T-cell (primary cell): Measurements from ENCODE around the gene LAIR2. TPM values are rescaled to one million over a fixed set of nuclear protein-coding genes. Genes with fewer than 3 reads are reported as not detected.

Source experiments
- ATAC-seq, 4 experiments: fragments of 200-7000 bp in 3 of 4; fragments of 150-1000 bp in 1 of 4; cut with Tn5 transposase; replicated peaks in 1 of 4; 1 replicate in 3 of 4; 2 replicates in 1 of 4; pipeline ENCODE4 v1.10.0; 2021; ENCODE audit warnings: moderate library complexity in 3 of 4, mild to moderate bottlenecking in 2 of 4, moderate number of reproducible peaks in 1 of 4
- CTCF ChIA-PET, 2 donors: fragments of 300-600 bp; sonication (Branson Sonifier 250); formaldehyde crosslinking; loops; one replicate each; lab custom pipeline; 2022; ENCODE audit warnings: antibody characterized with exemption in 2 of 2; lab: Charles Lee
- POLR2A ChIA-PET, 2 donors: fragments of 300-600 bp; sonication (Branson Sonifier 250); formaldehyde crosslinking; loops; one replicate each; lab custom pipeline; 2022; ENCODE audit warnings: antibody characterized with exemption in 2 of 2; lab: Charles Lee
- DNase-seq, 35 experiments: peaks; one replicate each; pipeline versions ENCODE4 v3.0.0 to v3.0.0-alpha.2; 2013 to 2023
- H3K27ac ChIP-seq: one replicate; pipeline ENCODE4 v1.5.1; 2013; ENCODE audit warnings: low read length
- H3K27me3 ChIP-seq, 2 experiments: replicated peaks in 1 of 2; 1 replicate in 1 of 2; 2 replicates in 1 of 2; pipeline versions ENCODE4 v1.6.1 to v1.7.0; 2013; ENCODE audit warnings: low read length in 1 of 2, mixed read lengths in 1 of 2; ENCODE audit not compliant: control insufficient read depth in 2 of 2, insufficient read depth in 2 of 2; ENCODE audit errors: extremely low read depth in 1 of 2
- H3K36me3 ChIP-seq, 2 donors: 1 replicate in 1 of 2; 2 replicates in 1 of 2; pipeline versions ENCODE4 v1.6.1 to v1.7.0; 2013; ENCODE audit warnings: low read length in 1 of 2; ENCODE audit not compliant: control insufficient read depth in 2 of 2, insufficient read depth in 1 of 2; ENCODE audit errors: extremely low read depth in 1 of 2
- H3K4me1 ChIP-seq, 2 experiments: 1 replicate in 1 of 2; 2 replicates in 1 of 2; pipeline versions ENCODE4 v1.6.1 to v1.7.0; 2013; ENCODE audit warnings: low read length in 2 of 2, mixed read lengths in 1 of 2; ENCODE audit not compliant: insufficient read depth in 2 of 2, control insufficient read depth in 1 of 2; ENCODE audit errors: extremely low read depth in 1 of 2
- H3K4me3 ChIP-seq, 2 donors: 1 replicate in 1 of 2; 2 replicates in 1 of 2; pipeline versions ENCODE4 v1.5.1 to v1.7.0; 2013; ENCODE audit warnings: mild to moderate bottlenecking in 2 of 2, low read length in 1 of 2, moderate library complexity in 1 of 2; ENCODE audit not compliant: control insufficient read depth in 1 of 2; ENCODE audit errors: extremely low read depth in 1 of 2
- H3K9me3 ChIP-seq: 2 replicates; pipeline ENCODE4 v1.7.0; 2013
- H3K27ac Mint-ChIP-seq, 2 donors: one replicate each; pipeline ENCODE4 v1.8.0; 2020 to 2021; ENCODE audit warnings: mild to moderate bottlenecking in 2 of 2, mixed read lengths in 2 of 2
- H3K27me3 Mint-ChIP-seq, 2 donors: one replicate each; pipeline ENCODE4 v1.8.0; 2021 to 2022; ENCODE audit warnings: mixed read lengths in 2 of 2
- H3K36me3 Mint-ChIP-seq: one replicate; pipeline ENCODE4 v1.8.0; 2021; ENCODE audit warnings: mixed read lengths
- H3K4me1 Mint-ChIP-seq, 3 donors: one replicate each; pipeline ENCODE4 v1.8.0; 2020 to 2022; ENCODE audit warnings: mixed read lengths in 3 of 3, mild to moderate bottlenecking in 1 of 3
- H3K4me3 Mint-ChIP-seq, 3 donors: one replicate each; pipeline ENCODE4 v1.8.0; 2020 to 2022; ENCODE audit warnings: mild to moderate bottlenecking in 3 of 3, mixed read lengths in 3 of 3, moderate library complexity in 3 of 3
- H3K9me3 Mint-ChIP-seq, 3 donors: one replicate each; pipeline ENCODE4 v1.8.0; 2020 to 2022; ENCODE audit warnings: mixed read lengths in 3 of 3
- WGBS: methylation state at CpG from one replicate; pipeline ENCODE4 v1.1.5; 2013; ENCODE audit warnings: missing lambda C conversion rate; ENCODE audit not compliant: insufficient coverage; 5-methylcytosine and 5-hydroxymethylcytosine counted together
- total RNA-seq, 35 experiments: library from RNA in 6 of 35; stranded (reverse) in 6 of 35; fragments of 120-200 nt in 1 of 35; gene quantifications; one replicate each; pipeline versions ENCODE4 v1.2.1 to v1.2.4 and lab custom pipeline; 2013 to 2026

Gene LAIR2
- total RNA-seq, 5 donors from 2014 or later (not counting 1 experiment from before 2014, with no cell fraction given) = 0.49 to 16.7 (median 1.3) TPM

DNA sequence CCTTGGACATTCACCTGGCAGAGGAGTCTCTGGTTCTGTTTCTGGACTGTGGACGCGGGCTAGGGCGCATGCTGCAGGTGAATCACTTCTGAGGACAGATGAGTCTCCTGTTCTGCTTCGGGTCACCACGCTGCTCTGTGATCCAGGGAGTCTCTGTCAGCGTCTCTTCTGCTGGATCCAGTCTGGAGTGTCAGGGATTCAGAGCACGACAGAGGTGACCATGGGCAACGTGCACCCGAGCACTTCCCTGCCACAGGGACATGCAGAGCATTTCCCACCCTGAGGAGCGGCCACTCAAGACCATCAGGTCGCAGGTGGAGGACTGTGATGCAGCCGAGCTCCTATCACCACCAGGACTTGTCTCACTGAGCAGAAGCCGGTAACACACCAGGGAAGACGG lies 46.6 kb downstream of the LAIR2 start:
- peaks cover 0 to 19% of the 10 kb centered on the region in 2 experiments for H3K4me1 ChIP-seq
- no peak overlapping the region for H3K4me3 ChIP-seq
- H3K27ac ChIP-seq = no peak overlapping the region
- 74% methylated on average over 11 of the region's 14 CpGs for WGBS
- H3K27me3 Mint-ChIP-seq = peaks cover 16 to 18% of the 10 kb centered on the region in 2 donors
- H3K4me3 Mint-ChIP-seq = no peak overlapping the region
- no peaks in the 10 kb centered on the region for H3K9me3 ChIP-seq
- POLR2A ChIA-PET = no interaction called here
- ATAC-seq (no peak), DNase-seq (no peak)
- H3K4me1 Mint-ChIP-seq = peaks cover 0 to 7% (median 3%) of the 10 kb centered on the region in 3 donors
- peaks cover 0 to 33% of the 10 kb centered on the region in 2 experiments for H3K27me3 ChIP-seq
- no peaks in the 10 kb centered on the region for H3K36me3 Mint-ChIP-seq
- H3K27ac Mint-ChIP-seq = no peak overlapping the region
- H3K36me3 ChIP-seq = no peaks in the 10 kb centered on the region
- peaks cover 0 to 5% (median 0%) of the 10 kb centered on the region in 3 donors for H3K9me3 Mint-ChIP-seq
- CTCF ChIA-PET = no interaction called here

DNA sequence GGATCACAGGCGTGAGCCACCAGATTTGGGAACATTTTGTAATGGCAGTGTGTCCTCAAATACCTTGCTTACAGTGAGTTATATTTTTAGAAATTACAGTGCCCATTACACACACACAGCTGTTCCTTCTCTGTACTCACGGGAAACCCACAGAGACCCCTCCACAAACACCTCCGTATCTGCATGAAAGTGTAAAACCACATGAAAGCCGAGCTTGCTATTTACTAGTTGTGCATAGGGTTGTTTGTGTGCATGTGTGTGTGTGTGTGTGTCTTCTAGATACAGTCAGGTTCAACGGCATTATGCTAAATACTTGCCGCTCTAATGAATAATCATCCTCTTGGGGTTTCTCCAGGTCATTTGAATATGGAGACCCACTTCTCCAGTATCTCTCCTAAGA lies 48.7 kb downstream of the LAIR2 start:
- peak in 25 of 35 experiments; percentile 8 to 71 (median 35) for DNase-seq
- H3K9me3 ChIP-seq = no peaks in the 10 kb centered on the region
- H3K36me3 Mint-ChIP-seq = no peaks in the 10 kb centered on the region
- POLR2A ChIA-PET = no interaction called here
- H3K27me3 Mint-ChIP-seq = peaks cover 14 to 23% of the 10 kb centered on the region in 2 donors
- 40% methylated on average over 1 of the region's 6 CpGs for WGBS
- no peak overlapping the region for H3K27ac Mint-ChIP-seq
- H3K27ac ChIP-seq = no peak overlapping the region
- peaks cover 2 to 38% of the 10 kb centered on the region in 2 experiments for H3K27me3 ChIP-seq
- ATAC-seq = peak in 2 of 4 experiments; percentile 52
- peaks cover 0 to 19% of the 10 kb centered on the region in 2 experiments for H3K4me1 ChIP-seq
- CTCF ChIA-PET = no interaction called here
- H3K9me3 Mint-ChIP-seq = peaks cover 0 to 5% (median 0%) of the 10 kb centered on the region in 3 donors
- no peaks in the 10 kb centered on the region for H3K36me3 ChIP-seq
- peaks cover 0 to 7% (median 3%) of the 10 kb centered on the region in 3 donors for H3K4me1 Mint-ChIP-seq
- no peak overlapping the region for H3K4me3 ChIP-seq
- no peak overlapping the region for H3K4me3 Mint-ChIP-seq

DNA sequence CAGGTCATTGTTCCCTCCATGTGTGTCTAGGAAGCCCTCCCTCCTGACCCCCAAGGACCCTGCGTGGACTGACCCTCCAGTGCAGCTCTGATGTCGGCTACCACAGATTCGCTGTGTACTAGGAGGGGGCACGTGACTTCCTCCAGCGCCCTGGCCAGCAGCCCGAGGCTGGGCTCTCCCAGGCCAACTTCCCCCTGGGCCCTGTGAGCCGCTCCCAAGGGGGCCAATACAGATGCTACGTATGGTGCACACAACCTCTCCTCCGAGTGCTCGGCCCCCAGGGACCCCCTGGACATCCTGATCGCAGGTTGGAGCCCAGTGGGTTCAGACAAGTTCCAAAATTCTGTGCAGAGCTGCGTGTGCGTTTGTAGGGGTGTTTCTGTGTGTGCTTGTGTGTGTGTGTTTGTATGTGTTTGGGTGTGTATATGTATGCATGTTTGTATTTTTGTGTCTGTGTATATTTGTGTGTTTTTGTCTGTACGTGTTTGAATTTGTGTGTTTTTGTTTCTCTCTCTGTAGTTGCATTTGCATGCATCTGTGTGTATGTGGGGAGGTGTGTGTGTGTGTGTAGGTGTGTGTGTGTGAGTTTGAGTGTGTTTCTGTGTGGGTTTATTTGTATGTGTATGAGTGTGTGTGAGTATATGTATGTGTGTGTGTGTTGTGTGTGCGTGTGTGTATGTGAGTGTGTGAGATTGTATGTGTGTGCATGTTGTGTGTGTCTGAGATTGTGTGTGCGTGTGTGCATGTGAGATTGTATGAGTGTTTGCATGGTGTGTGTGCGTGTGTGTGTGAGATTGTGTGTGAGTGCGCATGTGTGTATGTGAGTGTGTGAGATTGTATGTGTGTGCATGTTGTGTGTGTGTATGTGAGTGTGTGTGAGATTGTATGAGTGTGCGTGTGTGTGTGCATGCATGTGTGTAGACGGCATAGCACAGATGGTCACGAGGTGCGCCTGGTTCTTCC lies 49.6 kb downstream of the LAIR2 start:
- WGBS = 74% methylated on average over 18 of the region's 22 CpGs
- Mint-ChIP-seq H3K27ac (no peak overlapping the region), H3K4me1 (peaks cover 0 to 7% (median 3%) of the 10 kb centered on the region in 3 donors), H3K4me3 (no peak overlapping the region), H3K9me3 (peaks cover 0 to 5% (median 0%) of the 10 kb centered on the region in 3 donors), H3K36me3 (no peaks in the 10 kb centered on the region), H3K27me3 (peaks cover 14 to 23% of the 10 kb centered on the region in 2 donors)
- ATAC-seq = no peak
- no peaks in the 10 kb centered on the region for H3K36me3 ChIP-seq
- no peak for DNase-seq
- H3K4me3 ChIP-seq = no peak overlapping the region
- peaks cover 2 to 38% of the 10 kb centered on the region in 2 experiments for H3K27me3 ChIP-seq
- CTCF ChIA-PET = no interaction called here
- no peak overlapping the region for H3K27ac ChIP-seq
- no peaks in the 10 kb centered on the region for H3K9me3 ChIP-seq
- H3K4me1 ChIP-seq = peaks cover 0 to 19% of the 10 kb centered on the region in 2 experiments
- POLR2A ChIA-PET = no interaction called here

DNA sequence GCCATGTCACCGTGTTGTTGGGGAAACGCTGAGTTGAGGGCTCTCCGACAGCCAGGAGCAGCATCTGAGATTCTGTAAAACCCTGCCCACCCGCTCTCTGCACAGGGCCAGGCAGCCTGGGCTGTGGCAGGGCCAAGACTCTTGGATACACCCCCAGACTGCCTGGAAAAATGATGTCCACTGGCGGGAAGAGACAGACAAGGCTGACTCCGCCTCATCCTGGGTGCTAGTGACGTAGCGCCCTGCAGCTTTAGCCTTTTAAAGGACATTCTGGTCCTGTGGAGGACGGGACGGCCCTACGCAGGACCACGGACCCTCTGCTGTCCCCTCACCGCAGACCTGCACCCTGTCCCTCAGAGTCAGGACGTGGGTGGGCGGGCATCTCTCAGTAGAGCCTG lies 50.3 kb downstream of the LAIR2 start:
- Histone ChIP-seq H3K4me1 (peaks cover 0 to 19% of the 10 kb centered on the region in 2 experiments), H3K9me3 (no peaks in the 10 kb centered on the region), H3K36me3 (no peaks in the 10 kb centered on the region), H3K27me3 (peaks cover 2 to 38% of the 10 kb centered on the region in 2 experiments), H3K27ac (no peak overlapping the region), H3K4me3 (no peak overlapping the region)
- Mint-ChIP-seq H3K4me1 (peaks cover 0 to 7% (median 3%) of the 10 kb centered on the region in 3 donors), H3K27ac (no peak overlapping the region), H3K9me3 (peaks cover 0 to 5% (median 0%) of the 10 kb centered on the region in 3 donors), H3K4me3 (no peak overlapping the region), H3K27me3 (peaks cover 14 to 23% of the 10 kb centered on the region in 2 donors), H3K36me3 (no peaks in the 10 kb centered on the region)
- ATAC-seq (no peak), DNase-seq (no peak)
- WGBS = 96% methylated on average over 15 of the region's 15 CpGs
- ChIA-PET CTCF (no interaction called here), POLR2A (interaction anchor here in 1 of 2 donors (0.7 kb wide), 1 partner anchor 1689 kb away, joined by 3 read pairs; no protein-coding TSS in a partner anchor)

DNA sequence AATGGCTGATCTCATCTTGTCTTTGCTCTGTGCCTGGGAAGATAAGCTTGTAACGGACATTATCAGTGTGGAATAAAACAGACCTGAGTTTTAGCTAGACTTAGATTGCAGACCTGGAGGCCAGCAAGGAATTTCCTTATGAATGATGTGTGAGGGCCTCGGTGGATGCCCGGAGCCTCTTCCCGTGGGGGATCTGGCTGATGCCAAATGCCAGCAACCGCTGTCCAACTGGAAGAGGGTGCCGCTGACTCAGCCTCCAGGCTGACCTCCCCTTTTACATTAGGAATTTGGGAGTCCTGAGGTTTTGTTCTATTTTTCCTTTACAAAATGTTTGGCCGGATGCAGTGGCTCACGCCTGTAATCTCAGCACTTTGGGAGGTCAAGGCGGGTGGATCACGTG lies 51.4 kb downstream of the LAIR2 start:
- Mint-ChIP-seq H3K27ac (no peak overlapping the region), H3K9me3 (peaks cover 0 to 5% (median 0%) of the 10 kb centered on the region in 3 donors), H3K36me3 (no peaks in the 10 kb centered on the region), H3K4me1 (peaks cover 0 to 7% (median 3%) of the 10 kb centered on the region in 3 donors), H3K27me3 (peaks cover 23 to 29% of the 10 kb centered on the region in 2 donors), H3K4me3 (no peak overlapping the region)
- Histone ChIP-seq H3K36me3 (no peaks in the 10 kb centered on the region), H3K4me1 (peaks cover 0 to 19% of the 10 kb centered on the region in 2 experiments), H3K4me3 (no peak overlapping the region), H3K27me3 (peaks cover 2 to 39% of the 10 kb centered on the region in 2 experiments), H3K9me3 (no peaks in the 10 kb centered on the region), H3K27ac (no peak overlapping the region)
- POLR2A ChIA-PET = no interaction called here
- CTCF ChIA-PET = no interaction called here
- ATAC-seq (no peak), DNase-seq (no peak)
- WGBS = 94% methylated on average over 5 of the region's 10 CpGs

DNA sequence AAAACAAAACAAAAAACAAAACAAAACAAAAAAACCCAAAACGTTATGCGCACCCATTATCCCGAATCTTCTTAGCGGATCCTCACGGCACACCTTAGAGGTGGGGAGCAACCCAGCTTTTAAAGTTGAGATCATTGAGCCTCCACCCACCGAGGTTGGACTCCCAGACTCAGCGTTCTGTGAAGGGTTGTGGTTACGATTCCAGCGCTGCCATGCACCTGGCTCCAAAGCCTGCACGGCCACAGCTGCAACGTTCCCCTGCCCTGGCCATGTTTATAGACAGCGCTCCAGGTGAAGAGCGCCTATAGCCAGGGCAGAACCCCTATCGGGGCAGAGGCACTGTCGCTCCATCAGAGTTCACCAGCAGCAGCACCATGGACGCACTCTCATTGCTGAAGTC lies 52.3 kb downstream of the LAIR2 start:
- 48% methylated on average over 14 of the region's 16 CpGs for WGBS
- Mint-ChIP-seq H3K27me3 (peaks cover 26 to 27% of the 10 kb centered on the region in 2 donors), H3K9me3 (peaks cover 0 to 5% (median 0%) of the 10 kb centered on the region in 3 donors), H3K4me1 (peaks cover 0 to 7% (median 3%) of the 10 kb centered on the region in 3 donors), H3K36me3 (no peaks in the 10 kb centered on the region), H3K4me3 (no peak overlapping the region), H3K27ac (no peak overlapping the region)
- ATAC-seq (no peak), DNase-seq (no peak)
- ChIA-PET POLR2A (no interaction called here), CTCF (no interaction called here)
- no peak overlapping the region for H3K4me3 ChIP-seq
- no peaks in the 10 kb centered on the region for H3K36me3 ChIP-seq
- H3K27ac ChIP-seq = no peak overlapping the region
- peaks cover 0 to 18% of the 10 kb centered on the region in 2 experiments for H3K4me1 ChIP-seq
- H3K27me3 ChIP-seq = peaks cover 2 to 32% of the 10 kb centered on the region in 2 experiments
- no peaks in the 10 kb centered on the region for H3K9me3 ChIP-seq
